Left kidney (tissue), 1 donor: ENCODE results near the gene SPACA5B. TPM values are rescaled to one million over a fixed set of nuclear protein-coding genes. Genes with fewer than 3 reads are reported as not detected.

Experiments
- polyA plus RNA-seq: library from polyadenylated mRNA; unstranded; fragments of 120-200 nt; gene quantifications from one replicate; pipeline ENCODE4 v1.2.1, GENCODE V29; 2013; ENCODE audit not compliant: insufficient read length

SPACA5B gene
- polyA plus RNA-seq, 1 donor: 0.71 TPM

Other genes with a start within 250 kb of the SPACA5B start
- 14.5 TPM for gene ZNF182, start 126.6 kb upstream of the SPACA5B start, polyA plus RNA-seq
- gene SPACA5, start 123.6 kb upstream of the SPACA5B start, polyA plus RNA-seq: 0.58 TPM
- 5.1 TPM for gene ZNF630, start 59.0 kb upstream of the SPACA5B start, polyA plus RNA-seq
- not detected for gene SSX5, start 66.2 kb downstream of the SPACA5B start, polyA plus RNA-seq
- not detected for gene SSX1, start 124.8 kb downstream of the SPACA5B start, polyA plus RNA-seq
- gene SSX3, start 226.1 kb downstream of the SPACA5B start, polyA plus RNA-seq: not detected